Glomerular visceral epithelial cell (primary cell): ENCODE measurements around the gene RPIA.
"Not testable (repeated sequence)": the region's sequence is repeated elsewhere in the genome, so short reads cannot be mapped to it uniquely, and the experiment has no call there.

Source experiments
- DNase-seq: peaks from one replicate; pipeline ENCODE4 v3.0.0-alpha.2; 2016; ENCODE audit errors: extremely low spot score

Gene RPIA

DNA sequence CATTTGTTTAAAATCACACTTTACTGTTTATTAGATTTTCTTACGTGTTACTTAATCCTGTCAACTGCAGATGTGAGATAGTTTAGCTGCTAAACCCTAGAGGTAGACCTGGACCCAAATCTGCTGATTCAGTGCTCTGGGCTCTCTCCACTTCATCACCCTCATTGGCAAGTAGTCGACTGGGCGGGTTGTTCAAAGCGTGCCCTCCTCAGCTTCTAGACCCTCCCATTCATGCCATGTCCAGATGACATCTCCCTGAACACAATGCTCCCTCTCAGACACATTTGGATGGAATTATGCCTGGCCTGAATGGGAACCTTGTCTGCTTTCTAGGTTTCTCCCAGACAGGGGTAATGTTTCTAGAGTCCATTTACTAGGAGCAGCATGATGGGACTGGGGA lies 43.7 kb downstream of the RPIA start:
- no peak for DNase-seq

DNA sequence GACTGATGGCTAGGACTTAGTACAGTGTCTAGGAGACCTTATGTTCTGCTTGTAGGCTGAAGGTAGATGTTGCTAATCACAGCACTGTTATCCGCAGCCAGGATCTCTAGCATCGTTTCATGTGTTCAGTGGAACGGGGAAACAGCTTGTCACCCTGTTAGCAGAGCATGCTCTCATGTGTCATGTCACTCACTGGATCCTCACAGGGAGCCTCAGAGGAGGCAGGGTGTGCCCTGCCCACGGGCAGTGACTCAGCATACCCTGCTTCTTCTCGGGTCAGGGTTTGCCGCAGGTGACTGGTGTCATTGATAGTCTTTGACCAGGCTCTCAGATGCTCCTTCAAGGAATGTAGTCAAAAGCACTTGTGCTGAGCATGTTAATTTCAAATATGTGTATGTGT lies 44.4 kb downstream of the RPIA start:
- peak; percentile 13 for DNase-seq

DNA sequence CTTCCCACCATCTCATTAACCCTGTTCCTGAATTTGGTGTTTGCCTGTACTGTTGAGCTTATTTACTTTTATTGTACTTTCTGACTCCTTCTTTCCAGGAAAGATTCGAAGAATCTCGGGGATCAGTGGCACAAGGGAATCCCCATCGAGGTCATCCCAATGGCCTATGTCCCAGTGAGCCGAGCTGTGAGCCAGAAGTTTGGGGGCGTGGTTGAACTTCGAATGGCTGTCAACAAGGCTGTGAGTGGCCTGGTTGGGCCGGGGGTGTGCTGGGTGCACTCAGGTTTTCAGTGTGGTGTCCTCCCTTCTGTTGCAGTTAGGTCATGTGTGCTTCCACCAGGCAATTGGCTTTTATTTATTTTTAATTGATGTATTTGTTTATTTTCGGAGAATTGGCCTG lies 45.0 kb downstream of the RPIA start:
- DNase-seq: no peak

- no peak for DNase-seq
Observed at GRCh38 chr2:88737385-88737784, 45.9 kb downstream of the RPIA start.

DNA sequence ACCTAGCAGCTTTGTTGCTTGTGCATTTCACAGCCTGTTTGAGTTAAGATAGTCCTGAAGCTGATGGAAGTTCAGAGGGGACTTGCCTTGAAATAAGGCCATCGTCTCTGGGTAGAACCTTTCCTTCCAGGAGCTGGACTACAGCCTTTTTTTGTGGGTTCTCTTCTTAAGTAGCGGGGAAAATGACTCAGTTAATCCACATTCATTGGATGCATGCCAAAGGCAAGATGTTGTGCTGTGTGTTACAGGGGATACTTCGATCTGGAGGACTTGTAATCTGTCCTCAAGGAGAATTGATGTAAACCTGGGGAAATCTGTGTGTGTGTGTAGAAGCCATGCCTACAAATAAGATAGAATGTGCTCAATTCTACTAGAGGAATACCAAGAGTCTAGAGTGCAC lies 46.8 kb downstream of the RPIA start:
- DNase-seq: no peak

GRCh38 chr2:88739985-88740600 lies 48.6 kb downstream of the RPIA start:
- DNase-seq: peak; percentile 66

DNA sequence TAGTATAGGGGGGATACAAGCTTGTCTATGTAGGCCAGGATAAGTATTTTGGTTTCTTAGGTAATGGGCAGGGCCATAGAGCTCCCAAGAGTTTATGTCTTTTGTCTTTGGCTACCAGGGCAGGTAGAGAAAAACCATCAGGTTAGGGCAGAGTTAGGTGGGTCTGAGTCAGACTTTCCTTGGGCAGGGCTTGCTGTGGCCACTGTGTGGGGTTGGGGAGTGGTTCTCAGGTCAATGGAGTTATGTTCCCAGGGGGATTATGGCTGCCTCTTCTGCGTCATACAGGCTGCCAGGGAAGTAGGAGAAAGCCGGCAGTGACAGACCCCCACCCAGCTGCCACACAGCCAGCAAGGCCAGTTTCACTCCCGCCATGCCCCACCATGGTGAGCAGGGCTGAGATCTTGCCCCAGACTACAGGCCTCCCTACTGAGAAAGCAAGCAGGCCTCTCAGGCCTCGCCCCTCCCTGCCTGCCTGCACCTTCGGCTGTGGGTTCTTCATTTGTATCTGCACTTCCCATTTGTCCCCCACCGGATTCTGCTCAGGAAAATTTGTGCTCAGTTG lies 55.5 kb downstream of the RPIA start:
- DNase-seq: no peak

- no peak for DNase-seq
Observed at GRCh38 chr2:88747990-88748389, 56.5 kb downstream of the RPIA start.

GRCh38 chr2:88751768-88752167 lies 60.3 kb downstream of the RPIA start:
- DNase-seq: no peak

GRCh38 chr2:88753833-88754584 lies 62.5 kb downstream of the RPIA start:
- no peak for DNase-seq

DNA sequence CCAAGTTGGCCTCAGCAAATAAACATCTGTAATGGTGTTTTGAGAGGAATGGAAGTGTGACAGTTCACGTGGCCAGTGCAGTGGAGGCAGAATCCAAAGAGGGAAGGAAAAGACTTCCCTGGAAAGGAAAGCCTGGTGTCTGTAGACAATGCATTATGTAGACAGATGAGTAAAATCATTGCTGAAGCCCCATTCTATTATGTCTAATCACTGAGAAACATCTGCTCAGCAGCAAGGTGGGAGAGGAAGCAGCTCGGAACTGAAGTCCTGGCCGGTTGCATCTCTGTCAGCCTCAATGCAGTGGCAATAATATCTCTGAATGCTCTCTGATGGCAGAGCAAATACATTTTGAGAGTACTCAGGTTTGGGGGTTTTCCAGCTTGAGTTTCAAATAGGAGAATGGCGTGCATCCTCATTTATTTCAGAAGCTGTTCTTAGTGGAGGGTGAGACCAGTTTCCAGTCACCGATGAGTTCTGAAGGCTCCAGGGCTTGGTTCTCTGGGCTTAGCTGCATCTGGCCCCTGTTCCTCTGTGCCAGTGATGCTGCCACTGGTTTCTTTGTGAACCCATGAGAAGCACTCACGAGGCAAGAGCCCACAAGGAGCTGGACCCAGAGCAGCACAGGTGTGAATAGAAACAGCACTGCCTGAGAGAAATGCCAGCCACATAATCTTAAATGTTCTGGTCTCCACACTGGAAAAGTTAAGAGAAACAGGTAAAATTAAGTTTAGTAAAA lies 63.3 kb downstream of the RPIA start:
- no peak for DNase-seq

DNA sequence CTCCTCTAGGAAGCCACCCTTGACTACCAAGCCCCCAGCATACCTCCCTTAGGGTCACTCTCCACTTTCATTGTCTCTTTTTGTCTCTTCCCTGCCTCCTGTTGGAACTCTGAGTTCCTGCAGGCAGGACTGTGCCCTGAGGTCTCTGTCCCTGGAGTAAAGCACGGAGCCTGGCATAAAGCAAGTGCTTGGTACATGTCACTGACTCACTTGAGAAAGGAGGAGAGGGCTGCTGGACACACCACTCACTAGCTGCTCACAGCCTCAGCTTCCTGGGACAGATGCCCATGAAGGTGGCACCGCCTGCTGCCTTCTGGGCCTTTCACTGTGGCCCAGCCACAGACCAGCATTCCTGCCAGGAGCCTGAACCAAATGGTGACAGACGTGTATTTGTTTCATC lies 64.4 kb downstream of the RPIA start:
- DNase-seq: no peak

DNA sequence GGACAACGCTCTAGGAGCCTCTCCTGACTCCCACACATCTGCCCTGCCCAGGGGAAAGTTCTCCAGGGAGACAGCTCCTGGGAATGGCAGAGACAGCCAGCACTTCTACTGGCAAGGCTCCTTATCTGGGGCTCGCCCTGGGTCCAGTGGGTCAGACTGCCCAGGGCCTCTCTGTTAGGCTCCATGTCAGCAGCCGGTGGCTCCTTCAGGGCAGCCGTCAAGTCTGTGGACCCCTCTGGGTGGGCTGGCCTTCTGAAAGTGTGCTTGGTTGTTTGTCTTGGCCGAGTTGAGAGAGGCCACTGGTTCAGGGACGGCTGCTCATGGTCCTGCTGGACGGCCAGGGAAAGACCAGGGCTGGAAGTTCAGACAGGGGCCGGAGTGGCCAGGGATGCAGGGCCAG lies 65.6 kb downstream of the RPIA start:
- DNase-seq: no peak

- DNase-seq: not testable (repeated sequence)
Observed at GRCh38 chr2:88758702-88759101, 67.2 kb downstream of the RPIA start.

GRCh38 chr2:88760819-88761598 lies 69.5 kb downstream of the RPIA start:
- DNase-seq: no peak

GRCh38 chr2:88764141-88764849 lies 72.8 kb downstream of the RPIA start:
- DNase-seq: no peak

DNA sequence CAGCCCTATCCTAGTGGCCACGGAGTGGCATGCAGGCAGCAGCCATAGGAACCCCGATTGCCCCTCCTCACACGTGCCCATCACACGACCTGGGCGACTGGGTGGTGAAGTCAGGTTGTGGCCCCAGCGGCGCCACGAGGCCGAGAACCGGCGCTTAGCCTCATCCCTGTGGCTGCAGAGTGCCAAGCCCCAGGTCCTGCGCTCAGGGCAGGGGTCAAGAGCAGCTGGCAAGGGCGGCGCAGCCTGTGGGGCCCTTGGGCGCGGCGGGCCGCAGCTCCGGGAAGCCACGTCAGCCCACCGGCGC lies 73.3 kb downstream of the RPIA start:
- DNase-seq: no peak

DNA sequence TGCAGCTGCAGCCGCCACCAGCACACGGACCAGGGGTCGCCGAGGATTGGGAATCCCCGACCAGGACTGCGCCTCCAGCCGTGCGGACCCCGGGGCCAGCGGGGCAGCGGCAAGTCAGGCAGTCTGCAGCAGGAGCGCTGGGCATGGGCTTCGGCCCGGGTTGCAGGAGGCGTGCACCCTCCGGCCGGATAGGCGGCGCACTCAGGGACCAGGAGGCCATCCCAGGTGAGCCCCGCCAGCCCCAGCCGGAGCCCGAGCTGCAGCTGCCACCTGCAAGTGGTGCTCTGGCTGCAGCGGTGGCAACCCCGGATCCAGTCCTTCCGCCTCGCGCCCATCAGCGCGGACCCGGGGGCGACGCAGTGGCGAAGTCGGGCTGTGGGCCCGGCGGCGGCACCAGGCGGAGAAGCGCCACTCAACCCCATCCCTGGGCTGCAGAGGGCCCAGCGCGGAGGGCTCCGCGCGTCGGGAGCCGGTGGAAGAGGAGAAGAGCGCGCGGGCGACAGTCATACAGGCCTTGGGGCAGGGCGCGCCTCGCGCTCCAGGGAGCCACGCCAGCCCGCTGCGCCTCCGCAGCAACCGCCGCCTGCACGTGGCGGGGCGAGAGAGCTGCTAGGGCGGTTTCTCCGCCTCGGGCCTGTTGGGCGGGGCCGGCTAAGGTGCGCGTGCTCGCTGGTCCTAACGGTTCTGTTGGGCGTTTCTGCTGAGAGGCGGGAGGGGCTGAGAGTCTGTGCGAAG lies 73.8 kb downstream of the RPIA start:
- DNase-seq: peak; percentile 71

DNA sequence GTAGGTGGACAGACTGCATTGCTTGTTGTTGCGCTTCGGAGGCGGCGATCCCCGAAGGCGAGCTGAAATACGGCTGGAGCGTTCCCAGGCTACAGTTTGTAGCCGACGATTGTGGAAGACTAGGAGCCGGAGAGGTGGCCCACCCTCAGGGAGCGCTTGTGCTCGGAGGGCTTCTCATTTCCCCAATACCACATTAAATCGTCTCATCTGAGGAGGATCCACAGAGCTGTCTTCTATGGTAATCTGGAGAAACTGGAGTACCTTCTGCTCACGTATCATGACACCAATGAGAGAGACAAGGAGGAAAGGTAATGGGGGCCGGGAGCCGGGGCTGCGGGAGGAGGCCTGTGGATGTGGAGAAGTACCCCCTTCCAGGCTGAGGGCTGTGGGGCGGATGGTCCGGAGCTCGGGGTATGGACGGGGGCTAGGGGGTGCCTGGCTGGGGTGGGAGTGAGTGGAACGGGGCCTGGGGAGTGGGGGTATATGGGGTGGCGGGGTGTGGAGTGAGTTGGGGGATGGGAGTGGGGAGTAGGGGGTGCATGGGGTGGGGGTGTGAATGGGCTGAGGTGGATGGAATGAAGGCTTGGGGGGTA lies 74.5 kb downstream of the RPIA start:
- not testable (repeated sequence) for DNase-seq

DNA sequence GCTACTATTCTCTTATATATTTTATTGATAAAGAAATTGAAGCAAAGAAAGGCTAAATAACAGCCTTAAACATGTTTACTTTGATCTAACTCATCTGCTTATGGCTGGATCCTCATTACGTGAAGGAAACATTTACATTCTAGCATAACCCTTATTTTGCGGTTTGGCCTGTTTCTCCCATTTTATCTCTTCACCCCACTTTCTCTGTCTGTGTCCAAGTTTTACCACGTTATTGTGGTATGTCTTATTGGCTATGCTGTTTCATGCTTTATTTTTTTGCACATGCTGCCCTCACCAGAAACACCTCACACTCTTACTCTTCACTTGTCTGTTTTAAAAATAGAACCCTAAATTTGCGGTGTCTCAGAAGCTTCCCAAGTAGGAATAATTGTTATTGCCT lies 78.5 kb downstream of the RPIA start:
- no peak for DNase-seq
